ENCODE measurements around the gene TFAP2D.

TFAP2D gene

DNA sequence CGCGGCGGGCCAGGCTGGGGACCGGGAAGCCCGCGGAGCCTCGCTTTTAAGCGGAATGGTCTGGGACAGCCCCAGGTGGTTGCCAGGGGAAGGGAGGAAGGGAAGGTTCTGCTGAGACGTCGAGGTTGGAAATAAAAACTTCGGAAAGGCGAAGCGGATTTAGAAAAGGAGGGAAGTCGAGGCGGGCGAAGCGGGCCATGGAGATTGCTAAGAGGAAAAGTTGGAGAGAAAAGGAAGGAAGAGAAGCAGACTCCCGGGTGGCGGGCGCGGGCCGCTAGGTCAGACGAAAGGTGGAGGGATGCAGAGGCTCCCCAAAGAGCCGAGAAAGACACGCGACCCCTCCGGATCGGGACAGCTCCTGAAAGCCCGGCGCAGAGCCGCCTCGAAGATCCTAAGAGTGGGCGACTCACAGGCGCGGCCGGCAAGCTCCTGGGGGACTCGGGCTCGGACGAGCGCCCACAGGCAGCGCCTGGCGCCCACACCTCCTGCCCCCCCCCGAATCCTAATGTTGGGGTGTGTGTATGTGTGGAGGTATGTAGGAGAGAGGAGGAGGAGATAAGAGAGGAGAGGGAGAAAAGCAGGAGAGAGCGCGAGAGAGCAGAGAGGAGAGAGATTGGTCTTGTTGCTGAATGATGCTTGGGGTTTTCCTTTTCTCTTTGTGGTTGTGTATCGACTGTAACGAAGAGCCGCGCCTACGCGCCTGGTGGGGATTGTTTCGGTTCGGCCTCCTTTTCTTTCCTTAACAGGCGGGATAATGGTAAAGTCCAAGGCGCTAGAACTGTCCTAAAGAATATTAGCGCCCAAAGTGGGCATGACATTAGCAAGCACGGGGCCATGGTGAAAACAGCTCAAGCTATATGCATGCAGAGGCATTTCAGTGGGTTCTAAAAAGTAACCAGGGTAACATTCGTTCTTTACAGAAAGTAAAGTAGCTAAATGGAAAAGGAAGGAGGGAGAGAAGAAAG lies 106.9 kb downstream of the TFAP2D start:
- no peak for DNase-seq

DNA sequence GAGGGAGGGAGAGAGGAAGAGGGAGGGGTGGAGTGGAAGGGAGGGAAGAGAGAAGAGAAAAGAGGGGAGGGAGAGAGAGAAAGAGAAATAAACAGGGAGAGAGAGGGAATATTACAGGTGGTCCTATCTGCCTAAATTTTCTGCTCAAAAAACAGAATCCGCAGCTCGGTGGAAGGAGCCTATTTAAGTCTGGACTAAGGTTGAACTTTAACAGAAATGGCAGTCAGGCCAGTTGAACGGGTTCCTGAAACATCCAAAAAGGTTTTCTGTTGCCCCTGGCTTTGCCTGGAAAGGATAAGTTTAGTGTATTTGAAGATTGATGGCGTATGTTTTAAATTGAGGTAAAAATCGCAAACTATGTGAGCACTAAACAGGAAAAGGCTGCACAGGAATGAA lies 107.5 kb downstream of the TFAP2D start:
- no peak for DNase-seq

DNA sequence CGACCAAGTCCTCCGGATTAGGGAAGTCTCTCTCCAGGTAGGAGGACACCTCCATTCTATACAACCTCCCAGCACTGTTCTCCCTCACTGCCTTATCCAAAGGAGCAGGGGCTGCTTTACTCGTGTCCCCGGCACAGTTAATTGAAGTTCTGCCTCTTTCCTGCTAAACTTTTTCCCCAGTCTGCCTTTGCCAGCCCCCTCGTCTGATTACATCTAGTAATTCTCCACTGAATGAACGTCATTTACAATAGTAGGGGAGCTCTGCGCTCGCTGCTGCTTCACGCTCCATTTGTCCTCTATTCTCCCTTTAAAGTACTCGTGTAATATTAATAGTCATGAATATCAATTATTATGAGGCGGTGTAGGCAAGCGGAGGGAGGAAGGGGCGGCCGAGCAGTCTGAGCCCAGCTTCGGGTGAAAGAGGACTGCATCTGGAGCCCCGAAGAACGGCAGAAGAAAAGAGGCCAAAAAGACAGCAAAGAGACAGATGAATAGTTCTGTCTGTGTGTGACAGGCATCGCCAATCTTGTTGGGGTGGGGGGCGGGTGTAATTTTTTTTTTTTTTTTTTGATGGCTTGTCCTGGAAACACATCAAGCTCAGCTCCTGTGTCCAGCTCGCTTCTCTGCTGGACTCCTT lies 108.2 kb downstream of the TFAP2D start:
- DNase-seq: no peak

DNA sequence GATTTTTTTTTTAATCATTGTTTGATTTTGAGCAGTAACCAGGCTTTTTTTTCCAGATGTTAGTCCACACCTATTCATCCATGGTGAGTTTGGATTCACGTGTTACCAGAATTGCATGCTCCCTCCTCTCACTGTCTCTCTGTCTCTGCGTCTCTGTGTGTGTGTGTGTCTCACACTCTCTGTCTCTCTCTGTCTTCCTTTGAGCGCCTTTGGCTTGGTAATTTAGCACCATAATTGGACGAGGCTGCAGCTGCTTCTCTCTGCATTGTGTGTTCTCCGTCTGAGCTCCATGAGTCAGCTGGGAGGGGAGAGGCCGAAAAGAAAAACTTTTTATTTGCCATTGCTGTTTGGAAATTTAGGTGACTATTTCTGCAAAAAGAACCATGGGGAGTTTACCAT lies 108.8 kb downstream of the TFAP2D start:
- no peak for DNase-seq

Data from RPMI8226 (cell line).